Measurements from ENCODE around the gene MOV10. TPM values are rescaled to one million over a fixed set of nuclear protein-coding genes. Genes with fewer than 3 reads are reported as not detected.
A peak's percentile ranks its signal among the peaks of the same experiment; 100 is the strongest.

The MOV10 gene
- total RNA-seq, 6 donors from 2014 or later: 26.5 to 161 (median 56.0) TPM

- ATAC-seq (ENCODE audit: low FRiP score in 2 of 2) (peak; percentile 77 to 83), DNase-seq (peak in 1 of 2 donors; percentile 93)
- WGBS, 2 donors: 26 to 33% methylated on average over 6 to 7 of the region's 7 CpGs
- no peak overlapping the region for H3K4me3 ChIP-seq
- peaks cover 0 to 74% (median 24%) of the 10 kb centered on the region in 4 donors for H3K36me3 ChIP-seq
- peaks cover 54 to 71% (median 66%) of the 10 kb centered on the region in 4 donors for H3K4me1 ChIP-seq
- H3K27ac ChIP-seq: peak overlapping the region; percentile 73 to 99 (median 98)
- no peaks in the 10 kb centered on the region for H3K27me3 ChIP-seq
- H3K9me3 ChIP-seq: no peaks in the 10 kb centered on the region
- TF ChIP-seq, protein P1, sequence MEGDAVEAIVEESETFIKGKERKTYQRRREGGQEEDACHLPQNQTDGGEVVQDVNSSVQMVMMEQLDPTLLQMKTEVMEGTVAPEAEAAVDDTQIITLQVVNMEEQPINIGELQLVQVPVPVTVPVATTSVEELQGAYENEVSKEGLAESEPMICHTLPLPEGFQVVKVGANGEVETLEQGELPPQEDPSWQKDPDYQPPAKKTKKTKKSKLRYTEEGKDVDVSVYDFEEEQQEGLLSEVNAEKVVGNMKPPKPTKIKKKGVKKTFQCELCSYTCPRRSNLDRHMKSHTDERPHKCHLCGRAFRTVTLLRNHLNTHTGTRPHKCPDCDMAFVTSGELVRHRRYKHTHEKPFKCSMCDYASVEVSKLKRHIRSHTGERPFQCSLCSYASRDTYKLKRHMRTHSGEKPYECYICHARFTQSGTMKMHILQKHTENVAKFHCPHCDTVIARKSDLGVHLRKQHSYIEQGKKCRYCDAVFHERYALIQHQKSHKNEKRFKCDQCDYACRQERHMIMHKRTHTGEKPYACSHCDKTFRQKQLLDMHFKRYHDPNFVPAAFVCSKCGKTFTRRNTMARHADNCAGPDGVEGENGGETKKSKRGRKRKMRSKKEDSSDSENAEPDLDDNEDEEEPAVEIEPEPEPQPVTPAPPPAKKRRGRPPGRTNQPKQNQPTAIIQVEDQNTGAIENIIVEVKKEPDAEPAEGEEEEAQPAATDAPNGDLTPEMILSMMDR (IDR thresholded peaks at IDR 0.05): peak in 2 of 6 experiments; percentile 17 to 37
- peak in 2 of 4 donors; percentile 23 to 38 for TF ChIP-seq POLR2A (IDR thresholded peaks at IDR 0.05)
- TF ChIP-seq POLR2AphosphoS5 (IDR thresholded peaks at IDR 0.05): peak; percentile 64 to 82
- peak in 2 of 4 donors; percentile 47 to 60 for TF ChIP-seq EP300 (IDR thresholded peaks at IDR 0.05)
These were observed 26.1 kb downstream of the MOV10 start for GRCh38 chr1:112700290-112701226.

GRCh38 chr1:112701227-112702066 lies 27.0 kb downstream of the MOV10 start:
- H3K27ac ChIP-seq: peak overlapping the region; percentile 73 to 99 (median 98)
- 52 to 72% methylated on average over 11 to 17 of the region's 17 CpGs for WGBS, 2 donors
- ATAC-seq (ENCODE audit: low FRiP score in 2 of 2) (no peak), DNase-seq (peak in 1 of 2 donors; percentile 63)
- no peak overlapping the region for H3K4me3 ChIP-seq
- peaks cover 0 to 66% (median 19%) of the 10 kb centered on the region in 4 donors for H3K36me3 ChIP-seq
- TF ChIP-seq POLR2A (IDR thresholded peaks at IDR 0.05) (no peak), POLR2AphosphoS5 (IDR thresholded peaks at IDR 0.05) (no peak), EP300 (IDR thresholded peaks at IDR 0.05) (no peak)
- TF ChIP-seq, protein P1 (IDR thresholded peaks at IDR 0.05): peak in 1 of 6 experiments; percentile 2
- H3K4me1 ChIP-seq: peaks cover 60 to 78% (median 71%) of the 10 kb centered on the region in 4 donors
- no peaks in the 10 kb centered on the region for H3K27me3 ChIP-seq
- H3K9me3 ChIP-seq: no peaks in the 10 kb centered on the region

- H3K4me1 ChIP-seq: peaks cover 60 to 78% (median 71%) of the 10 kb centered on the region in 4 donors
- H3K9me3 ChIP-seq: no peaks in the 10 kb centered on the region
- H3K4me3 ChIP-seq: no peak overlapping the region
- ATAC-seq (ENCODE audit: low FRiP score in 2 of 2): no peak
- WGBS, 2 donors: 73 to 76% methylated on average over 3 of the region's 3 CpGs
- H3K36me3 ChIP-seq: peaks cover 0 to 60% (median 16%) of the 10 kb centered on the region in 4 donors
- DNase-seq: no peak
- TF ChIP-seq POLR2A (IDR thresholded peaks at IDR 0.05): no peak
- no peaks in the 10 kb centered on the region for H3K27me3 ChIP-seq
- peak overlapping the region; percentile 73 to 99 (median 98) for H3K27ac ChIP-seq
These were observed 27.6 kb downstream of the MOV10 start for GRCh38 chr1:112702067-112702395.

GRCh38 chr1:112702420-112703261 lies 28.2 kb downstream of the MOV10 start:
- Histone ChIP-seq H3K27me3 (no peaks in the 10 kb centered on the region), H3K9me3 (no peaks in the 10 kb centered on the region), H3K36me3 (peaks cover 0 to 54% (median 15%) of the 10 kb centered on the region in 4 donors), H3K4me3 (no peak overlapping the region), H3K4me1 (peaks cover 64 to 82% (median 74%) of the 10 kb centered on the region in 4 donors), H3K27ac (peak overlapping the region; percentile 91 to 99 (median 98))
- ATAC-seq (ENCODE audit: low FRiP score in 2 of 2) (no peak), DNase-seq (no peak)
- TF ChIP-seq, protein P1 (IDR thresholded peaks at IDR 0.05): no peak
- TF ChIP-seq EP300 (IDR thresholded peaks at IDR 0.05): no peak
- TF ChIP-seq POLR2AphosphoS5 (IDR thresholded peaks at IDR 0.05): no peak
- TF ChIP-seq POLR2A (IDR thresholded peaks at IDR 0.05): no peak
- 73 to 74% methylated on average over 10 to 12 of the region's 12 CpGs for WGBS, 2 donors
